ENCODE data around the gene MEIS1. TPM values are rescaled to one million over a fixed set of nuclear protein-coding genes. Genes with fewer than 3 reads are reported as not detected.

The MEIS1 gene
- total RNA-seq, 1 experiment from 2014 or later = 0.66 TPM

DNA sequence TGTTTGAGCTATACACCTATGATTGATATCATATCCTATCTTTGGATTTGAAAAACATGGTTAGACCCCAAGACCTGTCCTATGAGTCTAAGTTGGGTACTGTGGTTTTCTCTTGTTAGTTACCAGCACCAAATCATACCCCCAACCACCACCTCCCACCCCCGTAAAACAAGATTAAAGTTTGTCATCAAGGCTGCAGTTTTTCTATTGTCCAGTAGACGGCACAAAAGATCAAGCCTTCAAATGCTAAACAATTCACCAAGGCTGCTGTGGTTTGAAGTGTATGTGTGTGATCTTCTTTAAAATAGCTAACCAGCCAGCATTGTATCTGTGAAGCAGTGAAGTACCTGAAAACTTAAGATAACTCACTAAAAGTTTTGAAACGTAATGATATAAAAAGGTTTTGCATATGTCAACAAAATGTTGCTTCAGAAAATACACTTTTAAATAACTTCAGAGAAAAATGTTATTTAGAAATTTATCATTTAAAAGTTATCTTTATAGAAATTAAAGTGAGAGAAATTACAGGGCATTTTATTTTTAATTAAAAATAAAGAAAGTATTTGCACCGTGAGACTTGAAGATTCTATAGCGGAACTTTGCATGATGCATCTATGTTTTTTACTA, 5.8 kb upstream of the MEIS1 start:
- Mint-ChIP-seq H3K36me3 (ENCODE audit: insufficient read depth in 1 of 3, low read depth in 3 of 3) (no peaks in the 10 kb centered on the region; a peak in 1 of 7 replicates), H3K4me3 (no peak overlapping the region), H3K27ac (no peak overlapping the region), H3K27me3 (ENCODE audit: low read depth) (peaks cover 99% of the 10 kb centered on the region), H3K9me3 (peaks cover 0 to 3% of the 10 kb centered on the region in 2 experiments; a peak in 3 of 5 replicates), H3K4me1 (peaks cover 33 to 56% of the 10 kb centered on the region in 2 experiments)
- Histone ChIP-seq H4K8ac (replicated peaks; ENCODE audit: insufficient read length, low read depth, low read length) (no peak overlapping the region), H3K4me2 (ENCODE audit: insufficient read depth, insufficient read length, low read length) (no peak overlapping the region), H3K23me2 (ENCODE audit: insufficient read length, low read depth, low read length, poor library complexity, severe bottlenecking) (peaks cover 32% of the 10 kb centered on the region), H2AK5ac (ENCODE audit: insufficient read length, low read length) (no peak overlapping the region), H3K27ac (ENCODE audit: insufficient read length, low read depth, low read length) (no peak overlapping the region), H3K9ac (ENCODE audit: extremely low read depth, insufficient read length, low read length) (no peak overlapping the region), H2BK20ac (ENCODE audit: low read depth, low read length, poor library complexity, severe bottlenecking) (no peak overlapping the region), H3K9me3 (ENCODE audit: control insufficient read depth, low read depth, low read length) (no peaks in the 10 kb centered on the region), H3K27me3 (ENCODE audit: insufficient read depth, low read length) (peaks cover 63% of the 10 kb centered on the region), H2BK120ac (ENCODE audit: low read depth, low read length, poor library complexity, severe bottlenecking) (no peak overlapping the region), H3K23ac (ENCODE audit: insufficient read length, low read depth, low read length) (no peak overlapping the region), H3K18ac (ENCODE audit: insufficient read length, low read depth, low read length) (no peak overlapping the region), H2BK15ac (ENCODE audit: low read depth, low read length) (no peak overlapping the region), H3K4me1 (ENCODE audit: insufficient read depth, low read length) (peaks cover 3% of the 10 kb centered on the region; the same call in 1 of the 2 replicates), H4K20me1 (ENCODE audit: control insufficient read depth, insufficient read depth, insufficient read length) (no peaks in the 10 kb centered on the region), H2BK12ac (ENCODE audit: insufficient read length, low read depth, low read length) (no peak overlapping the region), H3T11ph (ENCODE audit: low read length) (no peak overlapping the region), H3K79me1 (ENCODE audit: insufficient read depth, low read depth, low read length, poor library complexity, severe bottlenecking) (no peaks in the 10 kb centered on the region), H2BK5ac (ENCODE audit: insufficient read length, low read length) (no peak overlapping the region), H3K4ac (ENCODE audit: low read depth, low read length) (no peak overlapping the region), H4K91ac (ENCODE audit: insufficient read length, low read depth, low read length) (no peak overlapping the region), H4K5ac (ENCODE audit: insufficient read length, low read depth, low read length) (no peak overlapping the region), H3K56ac (ENCODE audit: insufficient read length, low read depth, low read length) (no peak overlapping the region), H3K79me2 (ENCODE audit: insufficient read depth, low read length) (no peaks in the 10 kb centered on the region), H3K14ac (ENCODE audit: insufficient read depth, low read length) (no peak overlapping the region), H2AFZ (ENCODE audit: low read length) (no peak overlapping the region)
- no peak for DNase-seq
- WGBS (ENCODE audit: extremely low coverage, insufficient read length, low lambda C conversion rate) = no CpG with 5 or more reads among the region's 5 CpGs
- TF ChIP-seq CTCF (conservative IDR thresholded peaks at IDR 0.05) = peak; percentile 83

Data from H9 (cell line).